K562 (cell line): ENCODE results near the gene HSF2. TPM values are rescaled to one million over a fixed set of nuclear protein-coding genes. Genes with fewer than 3 reads are reported as not detected.

Source experiments
- ATAC-seq: fragments of 200-7000 bp; cut with Tn5 transposase; 3 replicates; pipeline ENCODE4 v1.9.1; 2020; ENCODE audit warnings: moderate library complexity
- BruUV-seq: library from RNA; stranded (reverse); fragments of 400-500 nt; replicated peaks from 2 replicates; lab custom pipeline; 2021; lab: Mats Ljungman, UMichigan
- CTCF ChIA-PET: fragments of 300-600 bp; formaldehyde crosslinking; extraction: SDS; loops from one replicate; lab custom pipeline; 2021; ENCODE audit warnings: low intra/inter-chr PET ratio; lab: Yijun Ruan, JAX
- POLR2A ChIA-PET: fragments of 300-600, 350-650 bp; sonication (Branson Sonifier 250); formaldehyde crosslinking; extraction: SDS; loops from one replicate; lab custom pipeline; 2021; ENCODE audit warnings: antibody characterized with exemption, inconsistent platforms; lab: Yijun Ruan, JAX
- DNase-seq, 4 experiments: peaks; one replicate each; pipeline versions ENCODE4 v3.0.0 to v3.0.0-alpha.2; 2011 to 2018; ENCODE audit warnings: low spot score in 3 of 4, mixed read lengths in 3 of 4; ENCODE audit errors: extremely low read depth in 1 of 4
- FAIRE-seq: peaks from 2 replicates; lab custom pipeline; 2011; peaks lifted over from hg19 to GRCh38; lab: Jason Lieb, UNC
- H2AFZ ChIP-seq: 2 replicates; pipeline ENCODE4 v1.6.0; 2011; ENCODE audit warnings: low read depth, low read length, control low read depth, inconsistent platforms
- H3K27ac ChIP-seq: fragments of 200-600 bp; 3 replicates; pipeline ENCODE4 v1.8.0; 2011; ENCODE audit warnings: low read depth, mild to moderate bottlenecking, control low read depth, inconsistent platforms, low read length, moderate library complexity, mixed read lengths; ENCODE audit errors: extremely low read depth
- H3K27me3 ChIP-seq, 2 experiments: fragments of 300-600 bp in 1 of 2; 2 replicates in 1 of 2; 3 replicates in 1 of 2; pipeline versions ENCODE4 v1.6.0 to v1.8.0; 2011; ENCODE audit warnings: inconsistent platforms in 2 of 2, low read length in 2 of 2, mild to moderate bottlenecking in 1 of 2, mixed read lengths in 1 of 2, moderate library complexity in 1 of 2; ENCODE audit not compliant: control insufficient read depth in 2 of 2, insufficient read depth in 2 of 2
- H3K36me3 ChIP-seq: fragments of 300-600 bp; 3 replicates; pipeline ENCODE4 v1.8.0; 2011; ENCODE audit warnings: mild to moderate bottlenecking, low read length, inconsistent platforms; ENCODE audit not compliant: control insufficient read depth, insufficient read depth
- H3K4me1 ChIP-seq, 2 experiments: fragments of 200-600 bp in 1 of 2; replicated peaks in 1 of 2; 2 replicates in 1 of 2; 3 replicates in 1 of 2; pipeline versions ENCODE4 v1.5.1 to v1.8.0; 2011; ENCODE audit warnings: inconsistent platforms in 2 of 2, low read length in 2 of 2, mild to moderate bottlenecking in 1 of 2, mixed read lengths in 1 of 2, moderate library complexity in 1 of 2; ENCODE audit not compliant: control insufficient read depth in 2 of 2, insufficient read depth in 2 of 2
- H3K4me2 ChIP-seq: 2 replicates; pipeline ENCODE4 v1.6.1; 2011; ENCODE audit warnings: low read length, control low read depth, inconsistent platforms, mixed read lengths; ENCODE audit not compliant: insufficient read depth
- H3K4me3 ChIP-seq: fragments of 200-600 bp; sonication (generic), shearing (Covaris generic); 2 replicates; pipeline ENCODE4 v1.5.1; 2016; ENCODE audit warnings: control low read depth, inconsistent platforms
- H3K79me2 ChIP-seq: fragments of 200-600 bp; 3 replicates; pipeline ENCODE4 v1.8.0; 2011; ENCODE audit warnings: low read length, inconsistent platforms; ENCODE audit not compliant: control insufficient read depth, insufficient read depth
- H3K9ac ChIP-seq, 2 experiments: 2 replicates each; pipeline versions ENCODE4 v1.6.0 to v1.6.1; 2011; ENCODE audit warnings: low read depth in 2 of 2, low read length in 2 of 2, control low read depth in 1 of 2, inconsistent platforms in 1 of 2, mild to moderate bottlenecking in 1 of 2, mixed read lengths in 1 of 2; ENCODE audit not compliant: insufficient read depth in 1 of 2
- H3K9me1 ChIP-seq: one replicate; pipeline ENCODE4 v1.6.0; 2011; ENCODE audit warnings: inconsistent platforms, mild to moderate bottlenecking, low read length, moderate library complexity; ENCODE audit not compliant: control insufficient read depth, insufficient read depth
- H3K9me3 ChIP-seq: replicated peaks from 2 replicates; pipeline ENCODE4 v1.5.1; 2011; ENCODE audit warnings: low read depth, low read length, inconsistent platforms; ENCODE audit not compliant: control insufficient read depth, insufficient read depth
- H4K20me1 ChIP-seq: replicated peaks from 2 replicates; pipeline ENCODE4 v1.6.1; 2011; ENCODE audit warnings: low read length, inconsistent platforms, mixed read lengths; ENCODE audit not compliant: control insufficient read depth, insufficient read depth
- ARNT ChIP-seq, 2 experiments: fragments of 450-650 bp; IDR thresholded peaks; 2 replicates each; pipeline ENCODE4 v1.6.1; 2016; ENCODE audit warnings: mild to moderate bottlenecking in 1 of 2
- BRD9 ChIP-seq: fragments of 450-650 bp; IDR thresholded peaks from 2 replicates; pipeline ENCODE4 v1.6.1; 2018; ENCODE audit warnings: low read depth; ENCODE audit not compliant: partially characterized antibody
- CBFA2T2 ChIP-seq: fragments of 450-650 bp; conservative IDR thresholded peaks from 2 replicates; pipeline ENCODE4 v1.6.1; 2017; ENCODE audit warnings: mild to moderate bottlenecking
- GTF2E2 ChIP-seq: fragments of 200-800 bp; sonication (Bioruptor generic); IDR thresholded peaks from 2 replicates; pipeline ENCODE4 v1.6.1; 2016; ENCODE audit warnings: missing genetic modification characterization, missing compliant biosample characterization
- ILK ChIP-seq: fragments of 450-650 bp; IDR thresholded peaks from 2 replicates; pipeline ENCODE4 v1.6.1; 2016; ENCODE audit warnings: missing genetic modification characterization, low read depth, mild to moderate bottlenecking, missing compliant biosample characterization, moderate library complexity, borderline replicate concordance
- NFIC ChIP-seq: fragments of 450-650 bp; IDR thresholded peaks from 2 replicates; pipeline ENCODE4 v1.6.1; 2017; ENCODE audit warnings: mild to moderate bottlenecking, inconsistent platforms
- PHTF2 ChIP-seq: fragments of 250-450 bp; sonication (Bioruptor Pico); IDR thresholded peaks from 2 replicates; pipeline ENCODE4 v1.5.0; 2021; ENCODE audit warnings: mild to moderate bottlenecking
- SMARCB1 ChIP-seq: IDR thresholded peaks from 2 replicates; pipeline ENCODE4 v1.6.1; 2011; ENCODE audit warnings: improper control_type of control experiment, low read depth; ENCODE audit not compliant: insufficient read length
- ZNF146 ChIP-seq: IDR thresholded peaks from one replicate; pipeline ENCODE4 v1.6.1; 2018; ENCODE audit warnings: missing compliant biosample characterization; ENCODE audit not compliant: unreplicated experiment
- WGBS: fragments of 100-300 bp; shearing (Covaris generic); methylation state at CpG from one replicate; pipeline ENCODE4 v1.1.6; 2016; ENCODE audit warnings: low coverage, mixed read lengths; ENCODE audit not compliant: insufficient coverage; ENCODE audit errors: missing lambda C conversion rate; 5-methylcytosine and 5-hydroxymethylcytosine counted together
- in situ Hi-C: fragments of 300-500 bp; cut with MboI; formaldehyde crosslinking; loops from 4 replicates; pipeline ENCODE4 v1.15.0; 2018; ENCODE audit warnings: inconsistent platforms, mixed read lengths
- intact Hi-C: fragments of 100-400 bp; cut with micrococcal nuclease; formaldehyde crosslinking; loops from 2 replicates; pipeline ENCODE4 v1.14.2; 2022
- polyA plus RNA-seq, 8 experiments: library from polyadenylated mRNA; depleted of rRNA in 4 of 8; stranded (reverse) in 5 of 8; unstranded in 3 of 8; fragments of >200 nt; fragmentation: Nextera tagmentation in 2 of 8; fragmentation: Illumina TruSeq in 1 of 8; extraction: Ambion mirVana in 2 of 8; extraction: Trizol in 1 of 8; gene quantifications; 2 replicates each; pipeline versions ENCODE4 v1.2.1 to v1.2.3, GENCODE V29; 2011 to 2014; ENCODE audit warnings: inconsistent platforms in 1 of 8, missing spikeins in 1 of 8
- total RNA-seq, 7 experiments: library from RNA; depleted of rRNA in 6 of 7; stranded (reverse); fragments of >200 nt in 6 of 7; fragmentation: Illumina TruSeq in 2 of 7; extraction: Trizol in 2 of 7; gene quantifications; 2 replicates each; pipeline versions ENCODE4 v1.2.1 to v1.2.3, GENCODE V29; 2011 to 2021; ENCODE audit warnings: low replicate concordance in 1 of 7
- TF ChIP-seq, protein P1 (sequence below): fragments of 450-650 bp; IDR thresholded peaks from 2 replicates; pipeline ENCODE4 v1.6.1; 2018; ENCODE audit warnings: mild to moderate bottlenecking, low read depth; ENCODE audit not compliant: partially characterized antibody

Gene HSF2
- total and polyA plus RNA-seq, 9 of the 15 experiments (the other 6 are each of a cell fraction or from before 2014, with no cell fraction given), result 19.1 to 73.1 (median 29.2) TPM

DNA sequence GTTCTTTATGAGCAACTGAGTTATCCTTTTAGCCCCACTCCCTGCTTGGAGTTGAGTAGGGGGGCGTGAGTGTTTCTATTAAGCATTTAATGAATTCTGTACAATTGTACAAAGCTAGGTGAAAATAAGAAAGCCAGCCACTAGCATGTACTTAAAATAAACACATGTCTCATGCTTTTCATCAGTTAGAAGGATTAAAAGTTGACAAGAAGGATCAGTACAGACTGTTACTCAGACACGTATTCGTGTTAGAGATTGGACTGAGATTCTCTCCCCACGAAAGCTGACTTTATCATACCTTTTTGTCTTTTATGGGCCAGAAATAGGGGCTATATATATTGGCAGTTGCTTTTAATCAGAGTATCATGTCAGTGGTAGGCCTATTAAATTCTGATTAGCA, 1.7 kb downstream of the HSF2 start (continued):
- TF ChIP-seq, protein P1, sequence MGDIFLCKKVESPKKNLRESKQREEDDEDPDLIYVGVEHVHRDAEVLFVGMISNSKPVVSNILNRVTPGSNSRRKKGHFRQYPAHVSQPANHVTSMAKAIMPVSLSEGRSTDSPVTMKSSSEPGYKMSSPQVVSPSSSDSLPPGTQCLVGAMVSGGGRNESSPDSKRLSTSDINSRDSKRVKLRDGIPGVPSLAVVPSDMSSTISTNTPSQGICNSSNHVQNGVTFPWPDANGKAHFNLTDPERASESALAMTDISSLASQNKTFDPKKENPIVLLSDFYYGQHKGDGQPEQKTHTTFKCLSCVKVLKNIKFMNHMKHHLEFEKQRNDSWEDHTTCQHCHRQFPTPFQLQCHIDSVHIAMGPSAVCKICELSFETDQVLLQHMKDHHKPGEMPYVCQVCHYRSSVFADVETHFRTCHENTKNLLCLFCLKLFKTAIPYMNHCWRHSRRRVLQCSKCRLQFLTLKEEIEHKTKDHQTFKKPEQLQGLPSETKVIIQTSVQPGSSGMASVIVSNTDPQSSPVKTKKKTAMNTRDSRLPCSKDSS, result no peak
- TF ChIP-seq CBFA2T2, result no peak
- no peak for TF ChIP-seq ZNF146 (CRISPR knock-in tag)
- TF ChIP-seq GTF2E2 (tag), result no peak
- no peak for TF ChIP-seq SMARCB1
- TF ChIP-seq ARNT (IDR thresholded peaks at IDR 0.05), result no peak
- no peak for TF ChIP-seq BRD9
- no peak for TF ChIP-seq ILK (tag)

- no peak for FAIRE-seq
Observed at GRCh38 chr6:122404444-122404843, 5.0 kb downstream of the HSF2 start.

More at GRCh38 chr6:122404444-122404843, 5.0 kb downstream of the HSF2 start:
- no peak overlapping the region for H2AFZ ChIP-seq
- H3K4me1 ChIP-seq, result peaks cover 10 to 16% of the 10 kb centered on the region in 2 experiments; a peak in 3 of 5 replicates
- ChIA-PET POLR2A (interaction anchor here (1.3 to 1.8 kb wide), 2 partner anchors 9 to 12 kb away, joined by 3 to 7 read pairs; no protein-coding TSS in a partner anchor), CTCF (no interaction called here)
- peak in 2 of 4 experiments; percentile 10 to 42 for DNase-seq
- H3K9me1 ChIP-seq, result no peaks in the 10 kb centered on the region
- in situ Hi-C loops (no loop called here), intact Hi-C loops (loop anchor here (5.0 kb wide), 1 partner anchor 308 kb away; no protein-coding TSS in a partner anchor)
- H3K4me3 ChIP-seq, result no peak overlapping the region
- no peak for ATAC-seq
- H3K79me2 ChIP-seq, result peaks cover 100% of the 10 kb centered on the region
- peaks cover 21% of the 10 kb centered on the region for H3K36me3 ChIP-seq
- no TSS peak for BruUV-seq
- H3K27ac ChIP-seq, result no peak overlapping the region
- peaks cover 5% of the 10 kb centered on the region; the same call in 1 of the 2 replicates for H4K20me1 ChIP-seq
- WGBS, result 33% methylated on average over 2 of the region's 2 CpGs
- TF ChIP-seq NFIC (peak; percentile 90), PHTF2 (CRISPR knock-in tag) (no peak)
- H3K9me3 ChIP-seq, result 0 out of 2 replicates have a peak, but pooled peaks cover 3% of the 10 kb centered on the region
- H3K9ac ChIP-seq, result no peak overlapping the region
- H3K27me3 ChIP-seq, result no peaks in the 10 kb centered on the region
- no peak overlapping the region for H3K4me2 ChIP-seq
